IMR-90 (cell line): ENCODE measurements around the gene GSK3B. TPM values are rescaled to one million over a fixed set of nuclear protein-coding genes. Genes with fewer than 3 reads are reported as not detected.

Experiments used
- ATAC-seq: fragments of 200-7000 bp; cut with Tn5 transposase; 2 replicates; pipeline ENCODE4 v1.9.1; 2020; ENCODE audit warnings: low read depth, mild to moderate bottlenecking, moderate library complexity
- BruUV-seq: library from RNA; stranded (reverse); fragments of 400-500 nt; replicated peaks from 2 replicates; lab custom pipeline; 2021; lab: Mats Ljungman, UMichigan
- CTCF ChIA-PET: fragments of 300-600 bp; formaldehyde crosslinking; extraction: SDS; loops from one replicate; lab custom pipeline; 2021; ENCODE audit warnings: antibody characterized with exemption; lab: Yijun Ruan, JAX
- POLR2A ChIA-PET: fragments of 300-600 bp; sonication (Branson Sonifier 250); formaldehyde crosslinking; loops from one replicate; lab custom pipeline; 2022; ENCODE audit warnings: antibody characterized with exemption; ENCODE audit not compliant: unreplicated experiment; lab: Charles Lee
- DNase-seq: peaks from one replicate; pipeline ENCODE4 v3.0.0; 2013
- H2AFZ ChIP-seq: replicated peaks from 2 replicates; pipeline ENCODE3; 2013; ENCODE audit warnings: low read length, mild to moderate bottlenecking; ENCODE audit not compliant: poor library complexity
- H2AK5ac ChIP-seq: 2 replicates; pipeline ENCODE4 v1.6.1; 2013; ENCODE audit warnings: low read depth, low read length, inconsistent platforms
- H2AK9ac ChIP-seq: replicated peaks from 2 replicates; pipeline ENCODE3; 2013; ENCODE audit warnings: mild to moderate bottlenecking, low read depth, low read length, moderate library complexity; ENCODE audit not compliant: poor library complexity
- H2BK120ac ChIP-seq: 2 replicates; pipeline ENCODE4 v1.6.1; 2013; ENCODE audit warnings: low read depth, low read length, inconsistent platforms
- H2BK15ac ChIP-seq: 3 replicates; pipeline ENCODE4 v1.6.1; 2013; ENCODE audit warnings: low read depth, low read length, inconsistent platforms
- H2BK20ac ChIP-seq: 2 replicates; pipeline ENCODE4 v1.6.1; 2013; ENCODE audit warnings: low read depth, mild to moderate bottlenecking, inconsistent platforms, low read length, moderate library complexity
- H2BK5ac ChIP-seq: 2 replicates; pipeline ENCODE4 v1.6.1; 2013; ENCODE audit warnings: mild to moderate bottlenecking, low read depth, low read length, inconsistent platforms; ENCODE audit not compliant: poor library complexity, severe bottlenecking
- H3K14ac ChIP-seq: replicated peaks from 2 replicates; pipeline ENCODE4 v1.6.1; 2013; ENCODE audit warnings: low read depth, low read length, inconsistent platforms
- H3K18ac ChIP-seq: 2 replicates; pipeline ENCODE4 v1.6.1; 2013; ENCODE audit warnings: low read depth, low read length, control low read depth
- H3K23ac ChIP-seq: 2 replicates; pipeline ENCODE4 v1.6.1; 2013; ENCODE audit warnings: low read depth, low read length, inconsistent platforms
- H3K27ac ChIP-seq: 2 replicates; pipeline ENCODE4 v1.5.1; 2013; ENCODE audit warnings: mild to moderate bottlenecking, control low read depth, low read length; ENCODE audit not compliant: insufficient read depth
- H3K27me3 ChIP-seq: 2 replicates; pipeline ENCODE4 v1.6.1; 2013; ENCODE audit warnings: low read length; ENCODE audit not compliant: control insufficient read depth, insufficient read depth
- H3K36me3 ChIP-seq: 2 replicates; pipeline ENCODE4 v1.6.1; 2013; ENCODE audit warnings: low read length, mixed read lengths; ENCODE audit not compliant: control insufficient read depth, insufficient read depth
- H3K4ac ChIP-seq: 2 replicates; pipeline ENCODE4 v1.6.1; 2013; ENCODE audit warnings: low read depth, low read length, inconsistent platforms
- H3K4me1 ChIP-seq: 2 replicates; pipeline ENCODE4 v1.6.1; 2013; ENCODE audit warnings: low read length, mixed read lengths; ENCODE audit not compliant: control insufficient read depth, insufficient read depth
- H3K4me2 ChIP-seq: 2 replicates; pipeline ENCODE4 v1.6.1; 2013; ENCODE audit warnings: low read depth, mild to moderate bottlenecking, control low read depth, low read length, moderate library complexity
- H3K4me3 ChIP-seq: 2 replicates; pipeline ENCODE4 v1.5.1; 2013; ENCODE audit warnings: low read depth, mild to moderate bottlenecking, control low read depth, low read length, moderate library complexity; ENCODE audit not compliant: insufficient read depth
- H3K56ac ChIP-seq: 2 replicates; pipeline ENCODE4 v1.6.1; 2013; ENCODE audit warnings: low read length, inconsistent platforms; ENCODE audit not compliant: insufficient read depth; ENCODE audit errors: extremely low read depth
- H3K79me1 ChIP-seq, 2 experiments: 2 replicates each; pipeline ENCODE4 v1.6.1; 2013; ENCODE audit warnings: low read length in 2 of 2, inconsistent platforms in 1 of 2, low read depth in 1 of 2
- H3K9ac ChIP-seq: 2 replicates; pipeline ENCODE4 v1.6.1; 2013; ENCODE audit warnings: low read depth, low read length, control low read depth
- H3K9me1 ChIP-seq: 2 replicates; pipeline ENCODE4 v1.6.1; 2013; ENCODE audit warnings: low read length, inconsistent platforms; ENCODE audit not compliant: insufficient read depth
- H3K9me3 ChIP-seq: 2 replicates; pipeline ENCODE4 v1.6.1; 2013; ENCODE audit warnings: low read length; ENCODE audit not compliant: control insufficient read depth, insufficient read depth
- H4K20me1 ChIP-seq: 2 replicates; pipeline ENCODE4 v1.6.1; 2013; ENCODE audit warnings: low read length, inconsistent platforms; ENCODE audit not compliant: insufficient read depth
- H4K5ac ChIP-seq: 2 replicates; pipeline ENCODE4 v1.6.1; 2013; ENCODE audit warnings: mild to moderate bottlenecking, low read depth, low read length, control low read depth
- H4K8ac ChIP-seq, 2 experiments: 2 replicates each; pipeline ENCODE4 v1.6.1; 2013; ENCODE audit warnings: low read depth in 2 of 2, low read length in 2 of 2, control low read depth in 1 of 2, inconsistent platforms in 1 of 2
- H4K91ac ChIP-seq: 2 replicates; pipeline ENCODE4 v1.6.1; 2013; ENCODE audit warnings: low read depth, low read length, inconsistent platforms; ENCODE audit not compliant: insufficient read depth
- RAD21 ChIP-seq: IDR thresholded peaks from 2 replicates; pipeline ENCODE4 v1.6.1; 2012; ENCODE audit warnings: low read length, improper control_type of control experiment
- WGBS, 2 experiments: methylation state at CpG; one replicate each; pipeline versions ENCODE4 v1.1.5 to v1.1.7; 2013; ENCODE audit warnings: missing lambda C conversion rate in 2 of 2; ENCODE audit not compliant: insufficient read length in 1 of 2; ENCODE audit errors: extremely low coverage in 2 of 2; 5-methylcytosine and 5-hydroxymethylcytosine counted together
- dilution Hi-C: fragments of 300-500 bp; cut with HindIII; formaldehyde crosslinking; loops from one replicate; pipeline ENCODE4 v1.14.3; 2018; ENCODE audit warnings: low sequenced_read_pairs; ENCODE audit not compliant: unreplicated experiment
- in situ Hi-C: fragments of 300-500 bp; cut with MboI; formaldehyde crosslinking; loops from 3 replicates; pipeline ENCODE4 v1.14.3; 2019; ENCODE audit warnings: low sequenced_read_pairs, inconsistent platforms, mixed read lengths
- intact Hi-C: fragments of 100-400 bp; cut with micrococcal nuclease; formaldehyde crosslinking; loops from 2 replicates; pipeline ENCODE4 v1.10.0; 2022
- polyA plus RNA-seq, 3 experiments: library from polyadenylated mRNA; depleted of rRNA; stranded (reverse); fragments of >200 nt; gene quantifications; 2 replicates each; pipeline ENCODE4 v1.2.3, GENCODE V29; 2012; ENCODE audit warnings: low replicate concordance in 1 of 3
- total RNA-seq: library from RNA; depleted of rRNA; stranded (reverse); fragments of >200 nt; gene quantifications from 2 replicates; pipeline ENCODE4 v1.2.3, GENCODE V29; 2012

GSK3B gene
- total and polyA plus RNA-seq, 2 of the 4 experiments (the other 2 are of a cell fraction): 19.2 to 33.2 TPM

- no peak overlapping the region for H3K23ac ChIP-seq
- H3K18ac ChIP-seq: no peak overlapping the region
- H3K14ac ChIP-seq: no peak overlapping the region
- no peaks in the 10 kb centered on the region for H3K27me3 ChIP-seq
- no peak overlapping the region for H3K4ac ChIP-seq
- no peak overlapping the region for H2AK5ac ChIP-seq
- H4K8ac ChIP-seq: no peak overlapping the region
- H3K4me3 ChIP-seq: no peak overlapping the region
- no peak overlapping the region for H2AK9ac ChIP-seq
- WGBS, 2 experiments: no CpG with 5 or more reads among the region's 2 CpGs
- peaks cover 13% of the 10 kb centered on the region; the same call in 1 of the 2 replicates for H4K20me1 ChIP-seq
- H3K9ac ChIP-seq: no peak overlapping the region
- H3K27ac ChIP-seq: no peak overlapping the region
- H2BK5ac ChIP-seq: no peak overlapping the region
- no peak overlapping the region for H2BK20ac ChIP-seq
- H2AFZ ChIP-seq: no peak overlapping the region
- ATAC-seq: no peak
- H3K9me3 ChIP-seq: no peaks in the 10 kb centered on the region
- POLR2A ChIA-PET: no interaction called here
- H2BK120ac ChIP-seq: no peak overlapping the region
- in situ Hi-C loops: no loop called here
- no peak overlapping the region for H3K4me2 ChIP-seq
- BruUV-seq: no TSS peak
- peaks cover 3 to 11% of the 10 kb centered on the region in 2 experiments; a peak in 3 of 4 replicates for H3K79me1 ChIP-seq
- peaks cover 3% of the 10 kb centered on the region; the same call in 1 of the 2 replicates for H3K4me1 ChIP-seq
- DNase-seq: no peak
- H4K91ac ChIP-seq: no peak overlapping the region
- no peak overlapping the region for H3K56ac ChIP-seq
- H4K5ac ChIP-seq: no peak overlapping the region
- TF ChIP-seq RAD21: no peak
- H3K9me1 ChIP-seq: peaks cover 4% of the 10 kb centered on the region; the same call in 1 of the 2 replicates
- H2BK15ac ChIP-seq: no peak overlapping the region
- intact Hi-C loops: no loop called here
- dilution Hi-C loops: no loop called here
- 0 out of 2 replicates have a peak, but pooled peaks cover 2% of the 10 kb centered on the region for H3K36me3 ChIP-seq
- CTCF ChIA-PET: no interaction called here
Measured at GRCh38 chr3:119834754-119835370, 259.4 kb downstream of the GSK3B start.
